SK-N-MC (cell line): ENCODE measurements around the gene RBM6.

Source experiments
- EZH2 ChIP-seq: fragments of 200-600 bp; sonication (generic); IDR thresholded peaks from one replicate; pipeline ENCODE4 v1.6.1; 2017; ENCODE audit warnings: antibody characterized with exemption
- FOXP2 ChIP-seq: optimal IDR thresholded peaks from 2 replicates; pipeline ENCODE3; 2011; ENCODE audit warnings: mild to moderate bottlenecking, moderate library complexity; ENCODE audit not compliant: insufficient read depth; ENCODE audit errors: extremely low read length, control extremely low read depth
- POLR2AphosphoS5 ChIP-seq: IDR thresholded peaks from 2 replicates; pipeline ENCODE4 v1.6.1; 2012; ENCODE audit warnings: mild to moderate bottlenecking, low read depth, low read length, borderline replicate concordance

DNA sequence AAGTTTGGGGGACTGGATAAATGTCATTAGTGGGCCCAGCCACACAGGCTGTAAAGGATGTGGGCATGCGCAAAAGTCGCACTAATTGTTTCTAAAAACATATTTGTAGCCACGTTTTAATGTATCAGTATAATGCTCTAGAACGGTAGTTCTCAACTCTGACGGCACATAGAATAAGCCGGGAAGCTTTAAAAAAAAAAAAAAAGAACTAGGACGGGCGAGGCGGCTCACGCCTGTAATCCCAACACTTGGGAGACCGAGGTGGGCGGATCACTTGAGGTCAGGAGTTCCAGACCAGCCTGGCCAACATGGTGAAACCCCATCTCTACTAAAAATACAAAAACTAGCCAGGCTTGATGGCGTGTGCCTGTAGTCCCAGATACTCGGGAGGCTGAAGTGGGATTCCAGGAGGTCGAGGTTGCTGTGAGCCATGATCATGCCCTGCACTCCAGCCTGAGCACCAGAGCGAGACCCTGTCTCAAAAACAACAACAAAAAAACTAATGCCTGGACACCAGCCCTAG, 9.7 kb upstream of the RBM6 start:
- TF ChIP-seq EZH2 = no peak
- TF ChIP-seq POLR2AphosphoS5 = no peak
- no peak for TF ChIP-seq FOXP2
